Measurements from ENCODE around the gene SULT4A1.
A peak's percentile ranks its signal among the peaks of the same experiment; 100 is the strongest.

SULT4A1 gene

GRCh38 chr22:43828725-43828997 lies 33.7 kb downstream of the SULT4A1 start:
- no peak for DNase-seq (ENCODE audit: low spot score)

DNA sequence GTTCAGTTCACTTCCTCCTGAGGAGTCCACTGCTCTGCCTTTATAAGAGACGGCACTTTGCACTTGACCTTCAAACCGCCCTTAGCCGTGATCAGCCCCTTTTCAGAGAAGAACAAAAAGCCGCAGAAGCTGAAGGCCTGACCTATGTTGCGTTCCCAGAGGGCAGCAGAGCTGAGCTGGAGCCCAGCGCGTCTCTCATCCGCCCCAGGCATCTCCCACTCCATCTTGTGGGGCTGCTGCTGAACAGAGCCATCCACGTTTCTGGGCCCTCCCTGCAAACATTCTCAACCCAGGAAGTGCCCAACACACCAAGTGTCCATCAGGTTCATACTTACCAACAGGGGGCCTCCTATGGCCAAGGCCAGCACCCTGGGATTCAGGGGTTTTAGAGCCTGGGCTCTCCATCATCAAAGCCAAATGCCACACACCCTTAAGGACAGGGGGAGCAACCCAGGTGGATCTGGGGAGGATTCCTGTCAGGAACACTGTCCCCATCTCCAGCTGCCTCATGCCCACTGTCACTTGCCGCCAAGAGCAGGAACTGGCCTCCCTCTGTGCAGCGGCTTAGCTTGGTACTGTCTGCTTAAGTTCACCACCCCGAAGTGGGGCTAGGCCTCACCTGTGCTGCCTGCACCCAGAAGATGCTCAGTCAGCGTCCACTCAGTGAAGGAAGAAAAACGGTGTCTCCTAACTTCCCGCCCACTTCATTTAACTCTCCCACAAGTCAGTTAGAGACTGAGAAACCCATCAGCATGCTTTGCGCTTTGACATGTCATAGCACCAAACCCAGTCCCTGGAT lies 34.2 kb downstream of the SULT4A1 start:
- peak; percentile 45 for DNase-seq (ENCODE audit: low spot score)

DNA sequence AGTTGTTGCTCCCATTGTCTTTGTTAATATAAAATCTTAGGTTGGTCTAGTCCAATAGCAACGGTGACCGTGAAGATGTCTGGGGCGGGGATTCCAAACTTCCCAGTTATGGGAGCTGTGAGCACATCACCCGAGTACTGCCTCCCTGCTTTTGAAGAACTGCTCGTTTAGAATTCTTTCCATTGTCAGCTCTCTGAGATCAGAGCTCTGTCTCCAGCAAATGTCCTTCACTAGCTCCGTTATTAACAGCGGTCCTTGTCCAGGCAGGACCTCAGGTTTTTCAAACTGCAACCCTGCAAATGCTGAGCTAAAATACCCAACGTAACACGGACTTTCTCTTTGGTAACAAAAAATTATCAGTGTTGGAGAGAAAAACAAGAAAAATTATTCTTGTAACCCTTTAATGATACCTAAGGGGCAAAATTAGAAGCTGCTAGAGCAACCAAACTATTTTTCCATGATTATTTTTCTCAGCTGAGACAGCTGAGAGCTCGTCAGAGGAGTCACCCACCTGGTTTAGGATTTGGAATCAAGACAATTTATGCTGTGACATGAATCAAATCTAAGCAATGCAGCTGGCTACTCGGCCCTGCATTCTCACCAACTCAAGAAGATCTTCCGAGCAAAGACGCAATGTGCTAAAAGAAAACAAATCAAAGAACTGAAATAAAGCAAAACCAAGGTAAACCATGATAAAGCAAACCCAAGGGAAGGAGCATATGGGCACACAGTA lies 35.1 kb downstream of the SULT4A1 start:
- DNase-seq (ENCODE audit: low spot score), result no peak

GRCh38 chr22:43826142-43827002 lies 35.9 kb downstream of the SULT4A1 start:
- peak; percentile 58 for DNase-seq (ENCODE audit: low spot score)

GRCh38 chr22:43825651-43826050 lies 36.7 kb downstream of the SULT4A1 start:
- DNase-seq (ENCODE audit: low spot score), result peak; percentile 53

GRCh38 chr22:43824724-43825420 lies 37.4 kb downstream of the SULT4A1 start:
- peak; percentile 51 for DNase-seq (ENCODE audit: low spot score)

GRCh38 chr22:43823911-43824665 lies 38.2 kb downstream of the SULT4A1 start:
- no peak for DNase-seq (ENCODE audit: low spot score)

DNA sequence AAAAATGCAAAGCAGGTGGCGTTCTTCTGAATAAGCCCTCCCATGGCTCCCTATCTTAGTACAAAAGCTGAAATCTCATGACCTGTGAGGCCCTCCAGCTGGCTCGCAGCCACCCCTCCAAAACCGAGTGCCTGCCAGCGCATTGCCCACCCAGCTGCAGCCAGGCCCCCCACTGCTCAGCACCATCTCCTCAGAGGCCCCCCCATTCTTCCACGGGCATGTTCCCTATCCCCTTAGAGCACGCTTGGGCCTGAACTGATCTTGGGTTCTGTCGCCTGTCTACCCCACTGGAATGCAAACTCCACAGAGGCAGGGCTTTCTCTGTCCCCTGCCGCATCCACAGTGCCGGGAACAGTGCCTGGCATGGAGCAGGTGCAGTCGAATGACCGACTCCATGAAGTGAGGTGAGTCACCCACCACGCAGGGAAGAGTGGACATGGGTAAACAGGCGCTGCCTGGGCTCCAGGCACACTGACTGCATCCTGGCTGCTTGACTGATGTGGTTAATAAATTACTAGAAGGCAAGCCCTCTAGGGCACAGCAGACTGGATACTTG lies 38.9 kb downstream of the SULT4A1 start:
- no peak for DNase-seq (ENCODE audit: low spot score)

DNA sequence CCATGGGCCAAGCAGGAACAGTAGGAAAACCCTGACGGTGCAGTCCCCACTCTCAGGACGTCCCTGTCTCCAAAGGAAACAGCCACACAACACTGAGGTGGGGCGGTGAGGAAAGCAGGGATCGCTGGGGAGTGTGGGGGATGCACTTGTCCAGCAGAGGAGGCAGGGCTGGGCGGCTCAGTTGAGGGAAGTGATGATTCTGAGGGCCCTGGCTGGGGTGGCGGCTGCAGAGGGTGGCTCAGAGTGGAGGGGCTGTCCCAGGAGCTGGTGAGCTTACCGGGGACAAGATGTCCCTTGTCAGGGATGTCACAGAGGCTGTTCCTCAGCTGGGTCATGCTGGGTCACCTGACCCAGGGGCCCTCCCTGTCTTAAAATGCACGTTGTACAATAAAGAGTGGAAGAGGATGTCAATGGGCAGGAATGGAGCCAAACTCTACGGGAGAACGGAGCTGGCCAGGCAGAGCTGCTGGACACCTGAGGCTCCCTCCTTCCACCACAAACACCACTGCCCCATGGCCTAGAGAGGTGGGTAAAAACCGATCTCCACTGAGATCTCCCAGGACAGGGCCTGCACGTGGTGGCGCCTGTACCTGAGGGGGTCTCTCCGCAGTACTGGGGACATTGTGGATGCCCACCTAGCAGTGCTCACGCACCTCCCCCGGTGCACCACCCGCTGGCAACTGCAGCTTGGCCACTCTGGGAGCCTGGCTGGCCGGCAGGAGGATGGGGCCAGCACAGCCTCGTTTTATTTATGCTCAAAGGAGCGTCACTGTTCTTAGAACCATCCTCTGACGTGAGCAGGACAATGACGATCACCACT lies 40.5 kb downstream of the SULT4A1 start:
- DNase-seq (ENCODE audit: low spot score), result no peak

DNA sequence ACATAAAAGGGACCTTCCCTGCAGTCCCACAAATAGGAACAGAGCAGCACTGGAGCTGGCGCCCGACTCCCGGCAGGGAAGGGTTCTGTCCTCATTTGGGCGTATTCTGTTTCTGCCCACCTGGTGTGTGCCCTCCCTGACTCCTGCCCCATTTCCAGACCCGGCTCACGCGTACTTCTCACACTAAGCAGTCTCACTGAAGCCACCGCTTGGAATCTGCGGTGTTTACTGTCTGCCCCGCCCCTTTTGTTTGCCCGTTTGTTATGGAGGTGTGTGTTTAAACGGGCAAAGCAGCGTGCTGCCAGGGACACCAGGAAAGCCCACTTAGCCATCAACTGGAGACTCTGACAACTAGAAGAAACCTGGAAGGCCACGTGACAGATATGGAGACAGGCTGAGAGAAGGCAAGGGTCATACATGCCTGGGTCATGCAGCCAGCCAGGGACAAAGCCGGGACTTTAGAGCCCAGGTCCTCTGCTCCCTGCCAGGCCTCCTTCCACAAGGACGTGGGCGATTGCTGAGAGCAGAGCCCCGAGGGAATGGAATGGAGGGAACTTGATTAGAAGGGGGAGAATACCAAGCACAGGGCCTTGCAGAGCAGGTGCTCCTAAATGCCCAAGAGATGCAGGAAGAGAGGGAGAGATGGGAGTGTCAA lies 41.5 kb downstream of the SULT4A1 start:
- DNase-seq (ENCODE audit: low spot score), result no peak

DNA sequence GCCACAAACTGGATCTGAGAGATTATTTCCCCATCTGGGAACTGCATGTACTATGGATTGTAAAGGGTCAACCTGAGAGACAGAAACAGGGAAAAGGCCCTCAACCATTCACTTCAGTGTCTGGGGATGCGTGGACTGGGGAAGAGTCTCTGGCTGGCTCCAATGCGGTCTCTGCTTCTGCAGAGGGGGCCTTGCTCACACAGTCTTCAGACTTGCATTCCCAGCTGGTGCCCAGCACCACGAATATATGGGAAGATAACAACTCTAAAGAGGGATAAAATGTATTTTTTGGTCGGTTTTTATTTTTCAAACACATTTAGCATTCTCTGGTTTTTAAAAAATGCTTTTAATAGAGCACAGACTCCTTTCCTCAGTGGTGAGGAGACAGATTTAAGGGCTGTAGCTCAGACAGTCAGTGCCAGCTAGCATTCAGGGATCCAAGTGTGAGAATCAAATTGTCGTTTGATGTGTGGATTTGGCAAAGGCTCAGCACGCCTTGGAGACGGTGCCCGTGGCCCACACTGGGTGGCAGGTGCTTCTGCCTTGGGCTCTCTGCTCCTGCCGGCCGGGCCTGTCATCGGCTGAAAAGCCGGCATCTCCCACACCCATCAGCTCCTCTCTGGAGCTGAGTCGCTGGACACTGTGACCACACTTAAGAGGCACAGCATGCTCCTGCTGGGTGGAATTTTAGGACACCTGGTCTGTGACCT lies 42.2 kb downstream of the SULT4A1 start:
- DNase-seq (ENCODE audit: low spot score), result no peak

GRCh38 chr22:43819421-43819921 lies 42.8 kb downstream of the SULT4A1 start:
- no peak for DNase-seq (ENCODE audit: low spot score)

DNA sequence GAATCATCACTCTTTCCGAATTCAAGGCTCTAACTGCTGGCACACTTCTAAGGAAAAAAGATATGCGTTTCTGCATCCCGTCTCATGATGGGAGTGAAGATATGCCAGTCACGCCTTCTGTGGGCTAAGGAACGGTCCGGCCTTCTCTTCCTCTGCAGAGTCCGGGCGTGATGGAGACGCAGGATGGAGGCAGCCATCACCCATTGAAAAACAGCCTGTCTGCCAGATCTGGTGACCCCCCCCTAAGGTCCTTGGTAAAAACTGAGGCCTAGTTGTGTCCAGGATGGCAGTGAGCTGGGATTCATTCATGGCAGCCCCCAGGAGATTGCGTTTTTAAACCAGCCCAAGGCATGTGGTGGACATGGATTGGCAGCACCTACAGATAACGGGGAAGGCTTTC lies 43.3 kb downstream of the SULT4A1 start:
- DNase-seq (ENCODE audit: low spot score), result no peak

GRCh38 chr22:43817402-43817801 lies 44.9 kb downstream of the SULT4A1 start:
- no peak for DNase-seq (ENCODE audit: low spot score)

DNA sequence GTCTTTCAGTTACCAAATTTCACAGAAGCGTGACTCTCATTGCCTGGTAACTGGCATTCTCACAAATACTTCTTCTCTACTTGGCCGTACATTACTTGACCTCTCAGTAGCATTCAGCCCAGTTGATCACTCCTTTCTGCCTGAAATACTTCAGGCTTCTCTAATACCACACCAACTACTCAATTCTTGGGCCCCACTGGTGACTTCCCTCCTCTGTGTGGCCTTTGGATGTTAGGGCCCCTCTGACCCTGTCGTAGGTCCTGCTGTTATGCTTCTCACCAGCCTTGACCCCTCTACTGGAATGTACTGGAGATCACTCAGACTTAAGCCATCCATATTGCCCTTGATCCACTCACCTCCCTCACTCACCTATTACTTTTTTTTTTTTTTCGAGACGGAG lies 48.0 kb downstream of the SULT4A1 start:
- DNase-seq (ENCODE audit: low spot score), result no peak

DNA sequence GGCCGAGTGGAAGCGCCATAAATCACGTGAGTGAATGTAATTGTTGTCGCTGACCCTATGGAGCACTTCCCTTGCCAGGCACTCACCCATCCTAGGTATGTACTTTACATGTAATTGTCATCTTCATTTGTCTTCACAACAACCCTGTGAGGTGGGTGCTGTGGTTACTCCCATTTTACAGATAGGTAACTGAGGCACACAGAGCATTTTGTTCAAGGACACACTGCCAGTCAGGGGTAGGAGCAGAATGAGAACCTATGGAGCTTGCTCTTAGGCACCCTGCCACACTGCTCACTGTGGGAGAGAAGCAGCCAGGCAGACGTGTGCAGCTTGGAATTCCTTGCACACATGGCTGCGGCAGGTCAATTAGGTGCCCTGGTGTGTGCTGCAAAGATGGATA lies 49.4 kb downstream of the SULT4A1 start:
- no peak for DNase-seq (ENCODE audit: low spot score)

GRCh38 chr22:43812149-43812842 lies 50.0 kb downstream of the SULT4A1 start, which contains the start of gene EFCAB6:
Gene EFCAB6, minus strand, starts transcription at chr22:43812305. Its CDS starts 29,987 bp downstream, at chr22:43782318.
- DNase-seq (ENCODE audit: low spot score), result peak; percentile 95

DNA sequence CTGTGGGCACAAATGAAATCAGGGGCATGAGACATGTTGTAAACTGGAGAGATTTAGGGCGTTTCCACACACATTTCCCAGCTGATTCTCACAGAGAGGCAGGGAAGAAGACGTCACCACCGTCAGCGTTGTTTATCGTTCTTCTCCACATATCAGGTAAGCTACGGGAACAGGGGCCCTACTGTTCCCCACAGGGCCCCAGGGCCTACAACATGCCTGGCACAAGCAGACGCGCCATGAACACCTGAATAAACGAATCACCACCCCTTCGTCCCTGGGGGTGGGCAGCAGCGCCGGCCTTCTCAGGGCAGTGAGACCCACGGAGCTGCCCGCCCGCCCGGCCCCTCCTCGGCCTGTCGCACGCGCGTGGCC lies 50.5 kb downstream of the SULT4A1 start:
- no peak for DNase-seq (ENCODE audit: low spot score)

Measured in left forelimb (tissue), 1 donor.